Progenitor cell of endocrine pancreas (in vitro differentiated cells): Measurements from ENCODE around the gene DNM3. TPM values are rescaled to one million over a fixed set of nuclear protein-coding genes. Genes with fewer than 3 reads are reported as not detected.

ENCODE experiments used
- DNase-seq: peaks from one replicate; pipeline ENCODE4 v3.0.0; 2021; ENCODE audit warnings: low spot score; ENCODE audit not compliant: unreplicated experiment
- H3K27ac Mint-ChIP-seq: 2 replicates; pipeline ENCODE4 v1.8.0; 2021; ENCODE audit warnings: mild to moderate bottlenecking, moderate library complexity, mixed read lengths
- H3K27me3 Mint-ChIP-seq: 2 replicates; pipeline ENCODE4 v1.8.0; 2021; ENCODE audit warnings: mixed read lengths
- H3K36me3 Mint-ChIP-seq: 2 replicates; pipeline ENCODE4 v1.8.0; 2022; ENCODE audit warnings: mixed read lengths; ENCODE audit not compliant: insufficient read depth
- H3K4me1 Mint-ChIP-seq: 2 replicates; pipeline ENCODE4 v1.8.0; 2021; ENCODE audit warnings: low read depth, mixed read lengths
- H3K4me3 Mint-ChIP-seq: 2 replicates; pipeline ENCODE4 v1.8.0; 2021; ENCODE audit warnings: low read depth, mild to moderate bottlenecking, moderate library complexity, mixed read lengths
- H3K9me3 Mint-ChIP-seq: 2 replicates; pipeline ENCODE4 v1.8.0; 2021; ENCODE audit warnings: low read depth, mixed read lengths
- long read RNA-seq: library from polyadenylated mRNA; unstranded; transcript quantifications from one replicate; pipeline ENCODE4 v2.0.0, GENCODE V29; 2020
- total RNA-seq: library from RNA; stranded (reverse); gene quantifications from 2 replicates; pipeline ENCODE4 v1.2.1, GENCODE V29; 2021
- TF ChIP-seq, protein P1 (sequence below): fragments of 200-600 bp; sonication (generic); IDR thresholded peaks from one replicate; pipeline ENCODE4 v1.5.0; 2021; ENCODE audit warnings: antibody characterized with exemption, mild to moderate bottlenecking; ENCODE audit not compliant: unreplicated experiment

DNM3 gene
- total RNA-seq, result 0.48 and 1.1 TPM in 2 replicates
- long read RNA-seq, partial matches to known transcripts, result 0 of 2 reads
- long read RNA-seq, other reads (novel, unspliced or antisense), result 2 of 2 reads

- peak; percentile 84 for DNase-seq
- Mint-ChIP-seq H3K9me3 (no peaks in the 10 kb centered on the region), H3K27ac (peak within 1 kb of the TSS; percentile 94), H3K4me3 (peak within 1 kb of the TSS; percentile 82), H3K4me1 (peaks cover 8% of the 10 kb centered on the region), H3K36me3 (no peaks in the 10 kb centered on the region), H3K27me3 (peaks cover 61% of the 10 kb centered on the region)
- TF ChIP-seq, protein P1, sequence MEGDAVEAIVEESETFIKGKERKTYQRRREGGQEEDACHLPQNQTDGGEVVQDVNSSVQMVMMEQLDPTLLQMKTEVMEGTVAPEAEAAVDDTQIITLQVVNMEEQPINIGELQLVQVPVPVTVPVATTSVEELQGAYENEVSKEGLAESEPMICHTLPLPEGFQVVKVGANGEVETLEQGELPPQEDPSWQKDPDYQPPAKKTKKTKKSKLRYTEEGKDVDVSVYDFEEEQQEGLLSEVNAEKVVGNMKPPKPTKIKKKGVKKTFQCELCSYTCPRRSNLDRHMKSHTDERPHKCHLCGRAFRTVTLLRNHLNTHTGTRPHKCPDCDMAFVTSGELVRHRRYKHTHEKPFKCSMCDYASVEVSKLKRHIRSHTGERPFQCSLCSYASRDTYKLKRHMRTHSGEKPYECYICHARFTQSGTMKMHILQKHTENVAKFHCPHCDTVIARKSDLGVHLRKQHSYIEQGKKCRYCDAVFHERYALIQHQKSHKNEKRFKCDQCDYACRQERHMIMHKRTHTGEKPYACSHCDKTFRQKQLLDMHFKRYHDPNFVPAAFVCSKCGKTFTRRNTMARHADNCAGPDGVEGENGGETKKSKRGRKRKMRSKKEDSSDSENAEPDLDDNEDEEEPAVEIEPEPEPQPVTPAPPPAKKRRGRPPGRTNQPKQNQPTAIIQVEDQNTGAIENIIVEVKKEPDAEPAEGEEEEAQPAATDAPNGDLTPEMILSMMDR, result no peak
These were observed at the start of gene DNM3 for GRCh38 chr1:171841050-171841910. Gene DNM3, plus strand, starts transcription at chr1:171841498. Its CDS starts 159 bp downstream, at chr1:171841657.

- H3K4me1 Mint-ChIP-seq, result no peaks in the 10 kb centered on the region
- H3K27me3 Mint-ChIP-seq, result no peaks in the 10 kb centered on the region
- no peak for DNase-seq
- TF ChIP-seq, protein P1, result no peak
- H3K36me3 Mint-ChIP-seq, result peaks cover 26% of the 10 kb centered on the region
- H3K27ac Mint-ChIP-seq, result no peak overlapping the region
- H3K4me3 Mint-ChIP-seq, result no peak overlapping the region
- H3K9me3 Mint-ChIP-seq, result no peaks in the 10 kb centered on the region
These were observed 48.5 kb upstream of the DNM3 start for GRCh38 chr1:171792656-171793369.

- Mint-ChIP-seq H3K9me3 (no peaks in the 10 kb centered on the region), H3K4me1 (no peaks in the 10 kb centered on the region), H3K27ac (no peak overlapping the region), H3K36me3 (peaks cover 23% of the 10 kb centered on the region), H3K27me3 (no peaks in the 10 kb centered on the region), H3K4me3 (no peak overlapping the region)
- no peak for DNase-seq
- TF ChIP-seq, protein P1, result no peak
These were observed 47.7 kb upstream of the DNM3 start for GRCh38 chr1:171793636-171794035.

GRCh38 chr1:171794085-171794484 lies 47.2 kb upstream of the DNM3 start:
- Mint-ChIP-seq H3K9me3 (no peaks in the 10 kb centered on the region), H3K27ac (no peak overlapping the region), H3K4me3 (no peak overlapping the region), H3K36me3 (peaks cover 23% of the 10 kb centered on the region), H3K27me3 (no peaks in the 10 kb centered on the region), H3K4me1 (no peaks in the 10 kb centered on the region)
- DNase-seq, result no peak
- TF ChIP-seq, protein P1, result no peak

DNA sequence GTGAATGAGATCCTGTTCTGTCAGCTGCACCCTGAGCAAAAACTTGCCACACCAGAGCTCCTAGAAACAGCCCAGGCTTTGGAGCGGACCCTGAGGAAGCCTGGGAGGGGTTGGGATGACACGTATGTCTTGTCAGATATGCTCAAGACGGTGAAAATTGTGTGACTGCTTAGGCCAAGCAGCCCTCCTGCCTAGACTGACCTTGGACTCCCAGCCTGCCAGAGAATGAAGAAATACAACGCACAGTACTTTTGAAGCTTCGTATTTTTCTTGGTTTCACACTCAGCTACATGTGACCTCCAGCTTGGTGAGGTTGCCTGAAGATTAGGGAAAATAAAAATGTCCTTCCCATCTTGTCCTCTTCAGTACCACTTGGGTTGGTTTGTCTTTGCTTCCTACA lies 44.7 kb upstream of the DNM3 start:
- H3K27ac Mint-ChIP-seq, result no peak overlapping the region
- H3K36me3 Mint-ChIP-seq, result peaks cover 15% of the 10 kb centered on the region
- DNase-seq, result no peak
- H3K4me3 Mint-ChIP-seq, result no peak overlapping the region
- no peaks in the 10 kb centered on the region for H3K4me1 Mint-ChIP-seq
- H3K9me3 Mint-ChIP-seq, result no peaks in the 10 kb centered on the region
- TF ChIP-seq, protein P1, result no peak
- no peaks in the 10 kb centered on the region for H3K27me3 Mint-ChIP-seq
